ENCODE results near the gene COQ3. TPM values are rescaled to one million over a fixed set of nuclear protein-coding genes. Genes with fewer than 3 reads are reported as not detected.

Gene COQ3
- total RNA-seq, 4 donors from 2014 or later: 3.4 to 9.1 (median 6.1) TPM

- WGBS: 95% methylated on average over 5 of the region's 5 CpGs
- Histone ChIP-seq H3K27ac (replicated peaks in 1 of 4) (no peak overlapping the region), H3K27me3 (no peaks in the 10 kb centered on the region), H3K4me3 (no peak overlapping the region), H3K4me1 (peaks cover 27 to 35% (median 32%) of the 10 kb centered on the region in 4 donors), H3K36me3 (peaks cover 0 to 17% (median 7%) of the 10 kb centered on the region in 4 donors), H3K9me3 (no peaks in the 10 kb centered on the region)
- no peak for DNase-seq (ENCODE audit: extremely low spot score)
- TF ChIP-seq POLR2AphosphoS5 (IDR thresholded peaks at IDR 0.05): no peak
- no peak for TF ChIP-seq EP300 (IDR thresholded peaks at IDR 0.05)
- TF ChIP-seq CTCF (IDR thresholded peaks at IDR 0.05): no peak
- TF ChIP-seq POLR2A (IDR thresholded peaks at IDR 0.05; ENCODE audit: low read depth): no peak
- intact Hi-C loops (cut with DNase I): loop anchor here (5.0 to 10.0 kb wide), 2 partner anchors 87 to 96 kb away; partner anchors contain the start of gene USP45
These were observed 34.0 kb upstream of the COQ3 start for GRCh38 chr6:99427988-99428387.

GRCh38 chr6:99426451-99426757, 32.4 kb upstream of the COQ3 start:
- DNase-seq (ENCODE audit: extremely low spot score): no peak
- intact Hi-C loops (cut with DNase I): loop anchor here (5.0 to 10.0 kb wide), 2 partner anchors 88 to 94 kb away; partner anchors contain the start of gene USP45
- H3K4me1 ChIP-seq: peaks cover 42 to 51% (median 48%) of the 10 kb centered on the region in 4 donors
- 23% methylated on average over 4 of the region's 4 CpGs for WGBS
- TF ChIP-seq POLR2AphosphoS5 (IDR thresholded peaks at IDR 0.05) (no peak), CTCF (IDR thresholded peaks at IDR 0.05) (no peak), POLR2A (IDR thresholded peaks at IDR 0.05; ENCODE audit: low read depth) (no peak), EP300 (IDR thresholded peaks at IDR 0.05) (no peak)
- H3K4me3 ChIP-seq: peak overlapping the region; percentile 86 to 96 (median 93)
- peaks cover 0 to 16% (median 6%) of the 10 kb centered on the region in 4 donors for H3K36me3 ChIP-seq
- no peaks in the 10 kb centered on the region for H3K27me3 ChIP-seq
- no peaks in the 10 kb centered on the region for H3K9me3 ChIP-seq
- H3K27ac ChIP-seq (replicated peaks in 1 of 4): peak overlapping the region; percentile 96 to 99 (median 97)

GRCh38 chr6:99425647-99426450, 31.9 kb upstream of the COQ3 start:
- DNase-seq (ENCODE audit: extremely low spot score): peak; percentile 96

More at GRCh38 chr6:99425647-99426450, 31.9 kb upstream of the COQ3 start:
- Histone ChIP-seq H3K27ac (replicated peaks in 1 of 4) (peak overlapping the region; percentile 96 to 99 (median 97)), H3K9me3 (no peaks in the 10 kb centered on the region), H3K36me3 (peaks cover 0 to 10% (median 4%) of the 10 kb centered on the region in 4 donors), H3K4me3 (peak overlapping the region; percentile 86 to 96 (median 93)), H3K4me1 (peaks cover 46 to 56% (median 54%) of the 10 kb centered on the region in 4 donors), H3K27me3 (no peaks in the 10 kb centered on the region)
- intact Hi-C loops (cut with DNase I): loop anchor here (5.0 to 10.0 kb wide), 2 partner anchors 89 to 94 kb away; partner anchors contain the start of gene USP45
- TF ChIP-seq POLR2A (IDR thresholded peaks at IDR 0.05; ENCODE audit: low read depth) (no peak), CTCF (IDR thresholded peaks at IDR 0.05) (peak; percentile 51 to 54 (median 52)), EP300 (IDR thresholded peaks at IDR 0.05) (no peak), POLR2AphosphoS5 (IDR thresholded peaks at IDR 0.05) (peak; percentile 3 to 50)
- 1% methylated on average over 29 of the region's 29 CpGs for WGBS

All from esophagus muscularis mucosa (tissue), 4 donors.